ENCODE data around the gene CSNK1G2.

- TF ChIP-seq CTCF (IDR thresholded peaks at IDR 0.05; ENCODE audit: poor library complexity) (no peak), EZH2 (IDR thresholded peaks at IDR 0.05; ENCODE audit: borderline replicate concordance) (no peak)
Observed at GRCh38 chr19:1953037-1953436, 12.1 kb downstream of the CSNK1G2 start.

Measured in hepatocyte (in vitro differentiated cells).